IMR-90 (cell line): Measurements from ENCODE around the gene TMEM92. TPM values are rescaled to one million over a fixed set of nuclear protein-coding genes. Genes with fewer than 3 reads are reported as not detected.

ENCODE experiments used
- ATAC-seq: fragments of 200-7000 bp; cut with Tn5 transposase; 2 replicates; pipeline ENCODE4 v1.9.1; 2020; ENCODE audit warnings: low read depth, mild to moderate bottlenecking, moderate library complexity
- BruUV-seq: library from RNA; stranded (reverse); fragments of 400-500 nt; replicated peaks from 2 replicates; lab custom pipeline; 2021; lab: Mats Ljungman, UMichigan
- CTCF ChIA-PET: fragments of 300-600 bp; formaldehyde crosslinking; extraction: SDS; loops from one replicate; lab custom pipeline; 2021; ENCODE audit warnings: antibody characterized with exemption; lab: Yijun Ruan, JAX
- POLR2A ChIA-PET: fragments of 300-600 bp; sonication (Branson Sonifier 250); formaldehyde crosslinking; loops from one replicate; lab custom pipeline; 2022; ENCODE audit warnings: antibody characterized with exemption; ENCODE audit not compliant: unreplicated experiment; lab: Charles Lee
- DNase-seq: peaks from one replicate; pipeline ENCODE4 v3.0.0; 2013
- H2AFZ ChIP-seq: replicated peaks from 2 replicates; pipeline ENCODE3; 2013; ENCODE audit warnings: low read length, mild to moderate bottlenecking; ENCODE audit not compliant: poor library complexity
- H2AK5ac ChIP-seq: 2 replicates; pipeline ENCODE4 v1.6.1; 2013; ENCODE audit warnings: low read depth, low read length, inconsistent platforms
- H2AK9ac ChIP-seq: replicated peaks from 2 replicates; pipeline ENCODE3; 2013; ENCODE audit warnings: mild to moderate bottlenecking, low read depth, low read length, moderate library complexity; ENCODE audit not compliant: poor library complexity
- H2BK120ac ChIP-seq: 2 replicates; pipeline ENCODE4 v1.6.1; 2013; ENCODE audit warnings: low read depth, low read length, inconsistent platforms
- H2BK15ac ChIP-seq: 3 replicates; pipeline ENCODE4 v1.6.1; 2013; ENCODE audit warnings: low read depth, low read length, inconsistent platforms
- H2BK20ac ChIP-seq: 2 replicates; pipeline ENCODE4 v1.6.1; 2013; ENCODE audit warnings: low read depth, mild to moderate bottlenecking, inconsistent platforms, low read length, moderate library complexity
- H2BK5ac ChIP-seq: 2 replicates; pipeline ENCODE4 v1.6.1; 2013; ENCODE audit warnings: mild to moderate bottlenecking, low read depth, low read length, inconsistent platforms; ENCODE audit not compliant: poor library complexity, severe bottlenecking
- H3K14ac ChIP-seq: replicated peaks from 2 replicates; pipeline ENCODE4 v1.6.1; 2013; ENCODE audit warnings: low read depth, low read length, inconsistent platforms
- H3K18ac ChIP-seq: 2 replicates; pipeline ENCODE4 v1.6.1; 2013; ENCODE audit warnings: low read depth, low read length, control low read depth
- H3K23ac ChIP-seq: 2 replicates; pipeline ENCODE4 v1.6.1; 2013; ENCODE audit warnings: low read depth, low read length, inconsistent platforms
- H3K27ac ChIP-seq: 2 replicates; pipeline ENCODE4 v1.5.1; 2013; ENCODE audit warnings: mild to moderate bottlenecking, control low read depth, low read length; ENCODE audit not compliant: insufficient read depth
- H3K27me3 ChIP-seq: 2 replicates; pipeline ENCODE4 v1.6.1; 2013; ENCODE audit warnings: low read length; ENCODE audit not compliant: control insufficient read depth, insufficient read depth
- H3K36me3 ChIP-seq: 2 replicates; pipeline ENCODE4 v1.6.1; 2013; ENCODE audit warnings: low read length, mixed read lengths; ENCODE audit not compliant: control insufficient read depth, insufficient read depth
- H3K4ac ChIP-seq: 2 replicates; pipeline ENCODE4 v1.6.1; 2013; ENCODE audit warnings: low read depth, low read length, inconsistent platforms
- H3K4me1 ChIP-seq: 2 replicates; pipeline ENCODE4 v1.6.1; 2013; ENCODE audit warnings: low read length, mixed read lengths; ENCODE audit not compliant: control insufficient read depth, insufficient read depth
- H3K4me2 ChIP-seq: 2 replicates; pipeline ENCODE4 v1.6.1; 2013; ENCODE audit warnings: low read depth, mild to moderate bottlenecking, control low read depth, low read length, moderate library complexity
- H3K4me3 ChIP-seq: 2 replicates; pipeline ENCODE4 v1.5.1; 2013; ENCODE audit warnings: low read depth, mild to moderate bottlenecking, control low read depth, low read length, moderate library complexity; ENCODE audit not compliant: insufficient read depth
- H3K56ac ChIP-seq: 2 replicates; pipeline ENCODE4 v1.6.1; 2013; ENCODE audit warnings: low read length, inconsistent platforms; ENCODE audit not compliant: insufficient read depth; ENCODE audit errors: extremely low read depth
- H3K79me1 ChIP-seq, 2 experiments: 2 replicates each; pipeline ENCODE4 v1.6.1; 2013; ENCODE audit warnings: low read length in 2 of 2, inconsistent platforms in 1 of 2, low read depth in 1 of 2
- H3K9ac ChIP-seq: 2 replicates; pipeline ENCODE4 v1.6.1; 2013; ENCODE audit warnings: low read depth, low read length, control low read depth
- H3K9me1 ChIP-seq: 2 replicates; pipeline ENCODE4 v1.6.1; 2013; ENCODE audit warnings: low read length, inconsistent platforms; ENCODE audit not compliant: insufficient read depth
- H3K9me3 ChIP-seq: 2 replicates; pipeline ENCODE4 v1.6.1; 2013; ENCODE audit warnings: low read length; ENCODE audit not compliant: control insufficient read depth, insufficient read depth
- H4K20me1 ChIP-seq: 2 replicates; pipeline ENCODE4 v1.6.1; 2013; ENCODE audit warnings: low read length, inconsistent platforms; ENCODE audit not compliant: insufficient read depth
- H4K5ac ChIP-seq: 2 replicates; pipeline ENCODE4 v1.6.1; 2013; ENCODE audit warnings: mild to moderate bottlenecking, low read depth, low read length, control low read depth
- H4K8ac ChIP-seq, 2 experiments: 2 replicates each; pipeline ENCODE4 v1.6.1; 2013; ENCODE audit warnings: low read depth in 2 of 2, low read length in 2 of 2, control low read depth in 1 of 2, inconsistent platforms in 1 of 2
- H4K91ac ChIP-seq: 2 replicates; pipeline ENCODE4 v1.6.1; 2013; ENCODE audit warnings: low read depth, low read length, inconsistent platforms; ENCODE audit not compliant: insufficient read depth
- BHLHE40 ChIP-seq: fragments of 150-350 bp; IDR thresholded peaks from 2 replicates; pipeline ENCODE4 v1.6.1; 2016; ENCODE audit warnings: mild to moderate bottlenecking, low read depth, low read length
- FOS ChIP-seq: fragments of 150-350 bp; IDR thresholded peaks from 2 replicates; pipeline ENCODE4 v1.6.1; 2016; ENCODE audit warnings: low read depth, low read length
- MAFK ChIP-seq: IDR thresholded peaks from 2 replicates; pipeline ENCODE4 v1.6.1; 2012; ENCODE audit warnings: low read depth, low read length, improper control_type of control experiment
- MAZ ChIP-seq: IDR thresholded peaks from 2 replicates; pipeline ENCODE4 v1.6.1; 2012; ENCODE audit warnings: low read depth, mild to moderate bottlenecking, low read length, improper control_type of control experiment, moderate library complexity, borderline replicate concordance
- MXI1 ChIP-seq: IDR thresholded peaks from 2 replicates; pipeline ENCODE4 v1.6.1; 2012; ENCODE audit warnings: low read depth, mild to moderate bottlenecking, low read length, moderate library complexity, borderline replicate concordance
- POLR2A ChIP-seq: IDR thresholded peaks from 2 replicates; pipeline ENCODE4 v1.6.1; 2012; ENCODE audit warnings: mild to moderate bottlenecking, low read depth, low read length
- RAD21 ChIP-seq: IDR thresholded peaks from 2 replicates; pipeline ENCODE4 v1.6.1; 2012; ENCODE audit warnings: low read length, improper control_type of control experiment
- RCOR1 ChIP-seq: IDR thresholded peaks from 2 replicates; pipeline ENCODE4 v1.6.1; 2012; ENCODE audit warnings: mild to moderate bottlenecking, low read length, improper control_type of control experiment; ENCODE audit not compliant: insufficient replicate concordance
- RFX5 ChIP-seq: IDR thresholded peaks from 2 replicates; pipeline ENCODE4 v1.8.0; 2012; ENCODE audit warnings: low read depth, mild to moderate bottlenecking, low read length, moderate library complexity
- USF2 ChIP-seq: fragments of 150-350 bp; IDR thresholded peaks from 2 replicates; pipeline ENCODE4 v1.6.1; 2017; ENCODE audit warnings: mild to moderate bottlenecking, antibody characterized with exemption, low read length, low read depth
- WGBS, 2 experiments: methylation state at CpG; one replicate each; pipeline versions ENCODE4 v1.1.5 to v1.1.7; 2013; ENCODE audit warnings: missing lambda C conversion rate in 2 of 2; ENCODE audit not compliant: insufficient read length in 1 of 2; ENCODE audit errors: extremely low coverage in 2 of 2; 5-methylcytosine and 5-hydroxymethylcytosine counted together
- dilution Hi-C: fragments of 300-500 bp; cut with HindIII; formaldehyde crosslinking; loops from one replicate; pipeline ENCODE4 v1.14.3; 2018; ENCODE audit warnings: low sequenced_read_pairs; ENCODE audit not compliant: unreplicated experiment
- in situ Hi-C: fragments of 300-500 bp; cut with MboI; formaldehyde crosslinking; loops from 3 replicates; pipeline ENCODE4 v1.14.3; 2019; ENCODE audit warnings: low sequenced_read_pairs, inconsistent platforms, mixed read lengths
- intact Hi-C: fragments of 100-400 bp; cut with micrococcal nuclease; formaldehyde crosslinking; loops from 2 replicates; pipeline ENCODE4 v1.10.0; 2022
- polyA plus RNA-seq, 3 experiments: library from polyadenylated mRNA; depleted of rRNA; stranded (reverse); fragments of >200 nt; gene quantifications; 2 replicates each; pipeline ENCODE4 v1.2.3, GENCODE V29; 2012; ENCODE audit warnings: low replicate concordance in 1 of 3
- total RNA-seq: library from RNA; depleted of rRNA; stranded (reverse); fragments of >200 nt; gene quantifications from 2 replicates; pipeline ENCODE4 v1.2.3, GENCODE V29; 2012
- TF ChIP-seq, protein P1 (sequence below): fragments of 150-350 bp; IDR thresholded peaks from 2 replicates; pipeline ENCODE4 v1.6.1; 2016; ENCODE audit warnings: low read depth, mild to moderate bottlenecking, low read length, moderate library complexity, borderline replicate concordance

The TMEM92 gene
- total and polyA plus RNA-seq, 2 of the 4 experiments (the other 2 are of a cell fraction), result 0.18 to 1.7 TPM

DNA sequence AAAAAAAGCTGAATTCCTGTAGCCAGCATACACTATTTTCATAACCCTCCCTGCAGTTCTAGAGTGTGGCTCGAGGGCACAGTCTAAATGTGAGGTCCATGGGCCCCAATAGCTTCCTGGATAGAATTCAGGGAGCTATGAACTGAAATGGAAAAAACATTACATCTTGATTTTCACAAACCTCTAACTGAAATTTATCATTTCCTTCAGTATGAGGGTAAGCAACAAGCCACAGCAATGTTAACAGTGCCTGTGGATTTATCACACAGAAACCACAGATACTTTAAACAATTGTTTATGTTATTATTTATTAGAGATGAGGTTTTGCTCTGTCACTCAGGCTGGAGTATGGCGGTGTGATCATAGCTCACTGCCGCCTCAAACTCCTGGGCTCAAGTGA, 18.2 kb downstream of the TMEM92 start (continued):
- TF ChIP-seq, protein P1, sequence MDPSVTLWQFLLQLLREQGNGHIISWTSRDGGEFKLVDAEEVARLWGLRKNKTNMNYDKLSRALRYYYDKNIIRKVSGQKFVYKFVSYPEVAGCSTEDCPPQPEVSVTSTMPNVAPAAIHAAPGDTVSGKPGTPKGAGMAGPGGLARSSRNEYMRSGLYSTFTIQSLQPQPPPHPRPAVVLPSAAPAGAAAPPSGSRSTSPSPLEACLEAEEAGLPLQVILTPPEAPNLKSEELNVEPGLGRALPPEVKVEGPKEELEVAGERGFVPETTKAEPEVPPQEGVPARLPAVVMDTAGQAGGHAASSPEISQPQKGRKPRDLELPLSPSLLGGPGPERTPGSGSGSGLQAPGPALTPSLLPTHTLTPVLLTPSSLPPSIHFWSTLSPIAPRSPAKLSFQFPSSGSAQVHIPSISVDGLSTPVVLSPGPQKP, result no peak
- TF ChIP-seq RAD21 (no peak), BHLHE40 (no peak), MAZ (no peak)

DNA sequence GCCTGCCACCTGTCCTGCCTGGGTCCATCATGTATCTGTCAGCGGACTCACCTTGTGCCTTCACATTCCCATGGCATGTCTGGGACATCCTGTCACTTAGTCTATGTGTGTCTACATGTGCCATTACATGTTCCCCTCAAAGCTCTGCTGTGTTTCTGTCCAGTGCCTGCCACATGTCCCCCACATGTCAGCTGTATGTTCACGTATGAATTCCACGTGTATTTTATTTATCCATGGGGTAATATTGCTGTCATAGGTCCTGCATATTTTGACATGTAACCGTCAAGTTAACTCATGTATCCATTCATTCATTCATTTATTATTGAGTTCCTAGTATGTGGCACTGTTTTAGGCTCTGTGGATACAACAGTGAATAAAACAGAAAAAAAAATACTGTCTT, 20.8 kb downstream of the TMEM92 start:
- dilution Hi-C loops, result no loop called here
- peaks cover 10% of the 10 kb centered on the region for H3K4me1 ChIP-seq

More for the DNA sequence above, 20.8 kb downstream of the TMEM92 start:
- Histone ChIP-seq H3K18ac (no peak overlapping the region), H3K23ac (no peak overlapping the region), H2AK9ac (peak overlapping the region; percentile 61), H2AFZ (no peak overlapping the region), H2BK120ac (peak overlapping the region; percentile 35), H4K20me1 (no peaks in the 10 kb centered on the region), H3K9ac (no peak overlapping the region), H3K4me3 (no peak overlapping the region), H4K8ac (no peak overlapping the region), H4K91ac (no peak overlapping the region), H3K27me3 (no peaks in the 10 kb centered on the region), H2BK5ac (no peak overlapping the region), H3K4ac (peak overlapping the region; percentile 17; the same call in 1 of the 2 replicates), H3K79me1 (peaks cover 0 to 3% of the 10 kb centered on the region in 2 experiments; a peak in 2 of 4 replicates), H3K27ac (no peak overlapping the region), H3K9me1 (peaks cover 8% of the 10 kb centered on the region; the same call in 1 of the 2 replicates), H3K14ac (no peak overlapping the region), H2AK5ac (peak overlapping the region; percentile 97), H2BK20ac (0 out of 2 replicates have a peak overlapping the region, but pooled peaks have one; percentile 42), H3K9me3 (no peaks in the 10 kb centered on the region), H3K36me3 (no peaks in the 10 kb centered on the region), H3K56ac (no peak overlapping the region), H4K5ac (no peak overlapping the region), H2BK15ac (peak overlapping the region; percentile 50; the same call in 1 of the 3 replicates), H3K4me2 (no peak overlapping the region)
- no TSS peak for BruUV-seq
- DNase-seq (no peak), ATAC-seq (no peak)
- WGBS, 2 experiments, result 80% methylated on average over 1 of the region's 4 CpGs; no CpG with 5 or more reads in 1 of the 2 experiments
- intact Hi-C loops (no loop called here), in situ Hi-C loops (loop anchor here (5.0 kb wide), 1 partner anchor 203 kb away; no protein-coding TSS in a partner anchor)
- POLR2A ChIA-PET, result no interaction called here
- CTCF ChIA-PET, result interaction anchor here (0.5 to 8.3 kb wide), 4 partner anchors 23 to 201 kb away, joined by 3 to 54 read pairs (median 5); no protein-coding TSS in a partner anchor
- TF ChIP-seq MAFK (no peak), FOS (no peak), RCOR1 (no peak), BHLHE40 (no peak), POLR2A (no peak), RFX5 (no peak), MXI1 (no peak), USF2 (no peak)
- TF ChIP-seq, protein P1, result no peak
